Coronary artery (tissue), 2 donors: ENCODE measurements around the gene FASTK.

Experiments
- DNase-seq: peaks from one replicate; pipeline ENCODE4 v3.0.0-alpha.2; 2017; ENCODE audit warnings: low spot score
- H3K27ac ChIP-seq, 2 donors: fragments of 200-600 bp; sonication (generic); one replicate each; pipeline ENCODE4 v1.5.1; 2016 to 2019
- H3K4me3 ChIP-seq: fragments of 200-600 bp; sonication (generic); 2 replicates; pipeline ENCODE4 v1.5.1; 2016; ENCODE audit warnings: mild to moderate bottlenecking, moderate library complexity
- TF ChIP-seq, protein P1 (sequence below): fragments of 200-600 bp; sonication (generic); IDR thresholded peaks from one replicate; pipeline ENCODE4 v1.5.1; 2019; ENCODE audit warnings: antibody characterized with exemption

Gene FASTK

DNA sequence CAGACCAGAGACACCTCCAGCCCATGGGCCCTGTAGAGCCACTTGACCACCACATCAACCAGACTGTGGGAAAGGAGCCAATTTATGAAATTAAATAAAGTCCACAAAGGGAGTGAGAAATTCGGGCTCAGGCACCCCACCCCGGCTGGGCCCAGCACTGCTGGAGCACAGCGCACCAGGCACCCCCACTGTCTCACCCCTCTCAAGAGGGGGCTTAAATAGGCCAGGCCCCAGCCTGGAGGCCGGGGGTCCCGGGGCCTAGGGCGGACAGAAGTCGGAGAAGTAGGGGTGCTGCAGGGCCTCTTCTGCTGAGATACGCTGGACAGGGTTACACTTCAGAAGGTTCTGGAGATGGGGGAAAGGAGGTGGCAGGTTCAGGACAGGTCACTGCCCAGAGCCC, 26.9 kb downstream of the FASTK start:
- TF ChIP-seq, protein P1, sequence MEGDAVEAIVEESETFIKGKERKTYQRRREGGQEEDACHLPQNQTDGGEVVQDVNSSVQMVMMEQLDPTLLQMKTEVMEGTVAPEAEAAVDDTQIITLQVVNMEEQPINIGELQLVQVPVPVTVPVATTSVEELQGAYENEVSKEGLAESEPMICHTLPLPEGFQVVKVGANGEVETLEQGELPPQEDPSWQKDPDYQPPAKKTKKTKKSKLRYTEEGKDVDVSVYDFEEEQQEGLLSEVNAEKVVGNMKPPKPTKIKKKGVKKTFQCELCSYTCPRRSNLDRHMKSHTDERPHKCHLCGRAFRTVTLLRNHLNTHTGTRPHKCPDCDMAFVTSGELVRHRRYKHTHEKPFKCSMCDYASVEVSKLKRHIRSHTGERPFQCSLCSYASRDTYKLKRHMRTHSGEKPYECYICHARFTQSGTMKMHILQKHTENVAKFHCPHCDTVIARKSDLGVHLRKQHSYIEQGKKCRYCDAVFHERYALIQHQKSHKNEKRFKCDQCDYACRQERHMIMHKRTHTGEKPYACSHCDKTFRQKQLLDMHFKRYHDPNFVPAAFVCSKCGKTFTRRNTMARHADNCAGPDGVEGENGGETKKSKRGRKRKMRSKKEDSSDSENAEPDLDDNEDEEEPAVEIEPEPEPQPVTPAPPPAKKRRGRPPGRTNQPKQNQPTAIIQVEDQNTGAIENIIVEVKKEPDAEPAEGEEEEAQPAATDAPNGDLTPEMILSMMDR = no peak
- DNase-seq = no peak
- no peak overlapping the region for H3K27ac ChIP-seq
- H3K4me3 ChIP-seq = no peak overlapping the region

DNA sequence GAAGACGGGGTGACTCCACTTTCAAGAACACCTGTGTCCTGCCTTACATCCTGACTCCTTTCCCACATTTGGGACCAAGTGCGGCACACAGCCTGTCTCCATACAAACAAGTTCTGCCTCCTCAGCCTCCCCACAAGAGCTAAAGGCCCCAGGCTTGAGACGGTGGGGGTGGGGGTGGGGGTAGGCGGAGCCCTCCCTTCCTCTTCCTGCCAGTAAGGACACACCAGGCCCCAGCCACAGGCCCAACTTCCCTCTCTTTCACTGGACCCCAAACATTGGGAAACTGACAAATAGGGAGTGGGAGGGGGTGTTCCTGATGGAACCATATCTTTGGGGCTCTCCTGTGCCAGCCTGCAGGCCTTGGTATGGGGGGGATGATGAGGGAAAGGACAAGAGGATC, 27.5 kb downstream of the FASTK start:
- Histone ChIP-seq H3K4me3 (no peak overlapping the region), H3K27ac (no peak overlapping the region)
- DNase-seq = no peak
- TF ChIP-seq, protein P1 = no peak

DNA sequence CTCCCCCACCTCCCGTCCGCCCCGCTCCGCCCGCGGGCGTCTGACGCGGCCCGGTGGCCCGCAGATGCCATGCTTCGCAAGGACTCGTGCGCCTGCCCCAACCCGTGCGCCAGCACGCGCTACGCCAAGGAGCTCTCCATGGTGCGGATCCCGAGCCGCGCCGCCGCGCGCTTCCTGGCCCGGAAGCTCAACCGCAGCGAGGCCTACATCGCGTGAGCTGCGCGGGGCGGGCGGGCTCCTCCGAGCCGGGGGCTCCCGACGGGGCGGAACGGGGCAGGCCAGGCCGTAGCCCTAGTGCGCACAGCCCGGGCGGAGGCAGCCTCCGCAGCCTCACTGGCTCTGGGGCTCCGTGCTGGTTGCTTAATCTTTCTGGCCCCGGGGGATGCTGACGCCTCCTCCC, 29.5 kb downstream of the FASTK start:
- Histone ChIP-seq H3K4me3 (peak overlapping the region; percentile 48), H3K27ac (no peak overlapping the region)
- no peak for DNase-seq
- TF ChIP-seq, protein P1 = no peak

DNA sequence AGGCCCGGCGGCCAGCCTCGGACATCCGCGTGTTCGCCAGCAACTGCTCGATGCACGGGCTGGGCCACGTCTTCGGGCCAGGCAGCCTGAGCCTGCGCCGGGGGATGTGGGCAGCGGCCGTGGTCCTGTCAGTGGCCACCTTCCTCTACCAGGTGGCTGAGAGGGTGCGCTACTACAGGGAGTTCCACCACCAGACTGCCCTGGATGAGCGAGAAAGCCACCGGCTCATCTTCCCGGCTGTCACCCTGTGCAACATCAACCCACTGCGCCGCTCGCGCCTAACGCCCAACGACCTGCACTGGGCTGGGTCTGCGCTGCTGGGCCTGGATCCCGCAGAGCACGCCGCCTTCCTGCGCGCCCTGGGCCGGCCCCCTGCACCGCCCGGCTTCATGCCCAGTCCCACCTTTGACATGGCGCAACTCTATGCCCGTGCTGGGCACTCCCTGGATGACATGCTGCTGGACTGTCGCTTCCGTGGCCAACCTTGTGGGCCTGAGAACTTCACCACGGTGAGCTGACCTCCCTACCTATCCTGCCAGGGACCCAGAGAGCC, 31.6 kb downstream of the FASTK start:
- H3K4me3 ChIP-seq = no peak overlapping the region
- DNase-seq = no peak
- no peak overlapping the region for H3K27ac ChIP-seq
- TF ChIP-seq, protein P1 = no peak

DNA sequence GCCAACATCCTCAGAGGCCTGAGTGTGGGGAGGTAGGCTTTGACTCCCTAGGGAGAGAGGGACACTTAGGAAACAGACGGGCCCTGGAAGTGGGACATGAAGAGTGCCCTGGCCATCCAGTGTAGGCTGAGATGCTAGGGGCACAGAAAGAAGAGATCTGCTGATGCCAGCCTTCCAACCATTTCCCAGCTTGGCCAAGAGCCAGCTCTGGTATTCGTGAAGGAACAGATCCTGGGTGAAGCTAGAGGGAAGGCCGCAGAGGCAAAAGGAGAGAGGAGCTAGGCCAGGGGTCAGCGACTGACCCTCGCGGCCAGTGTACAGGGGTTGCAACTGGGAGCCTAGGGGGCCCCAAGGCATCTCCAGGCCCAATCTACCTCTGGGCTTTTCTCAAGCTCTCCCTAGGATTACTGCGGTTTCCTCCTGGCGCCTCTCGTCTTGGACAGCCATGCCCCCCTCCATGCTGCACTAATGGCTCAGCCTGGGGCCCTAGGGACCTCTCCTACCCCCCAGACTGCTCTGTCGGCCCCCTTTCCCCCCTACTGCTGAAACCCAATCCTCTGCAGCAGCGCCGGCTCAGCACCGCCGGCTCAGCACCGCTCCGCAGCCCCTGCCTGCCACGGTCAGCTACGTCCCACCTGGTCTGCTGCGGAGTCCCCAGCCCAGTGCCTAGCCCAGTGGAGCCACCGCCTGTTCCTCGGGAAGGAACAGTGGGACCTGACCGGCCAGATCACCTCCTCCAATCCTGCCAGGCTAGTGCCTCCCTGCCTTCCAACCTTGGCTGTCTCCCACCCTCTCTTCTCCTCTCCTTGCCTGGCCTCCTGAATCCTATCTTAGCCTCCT, 32.4 kb downstream of the FASTK start, which contains the start of gene ASIC3:
ASIC3 (plus strand) TSS at position 556 of the 840 bp plus-strand sequence. CDS start 355 bp downstream, outside the sequence.
- Histone ChIP-seq H3K4me3 (no peak within 1 kb of the TSS), H3K27ac (no peak within 1 kb of the TSS)
- DNase-seq = no peak
- TF ChIP-seq, protein P1 = no peak

DNA sequence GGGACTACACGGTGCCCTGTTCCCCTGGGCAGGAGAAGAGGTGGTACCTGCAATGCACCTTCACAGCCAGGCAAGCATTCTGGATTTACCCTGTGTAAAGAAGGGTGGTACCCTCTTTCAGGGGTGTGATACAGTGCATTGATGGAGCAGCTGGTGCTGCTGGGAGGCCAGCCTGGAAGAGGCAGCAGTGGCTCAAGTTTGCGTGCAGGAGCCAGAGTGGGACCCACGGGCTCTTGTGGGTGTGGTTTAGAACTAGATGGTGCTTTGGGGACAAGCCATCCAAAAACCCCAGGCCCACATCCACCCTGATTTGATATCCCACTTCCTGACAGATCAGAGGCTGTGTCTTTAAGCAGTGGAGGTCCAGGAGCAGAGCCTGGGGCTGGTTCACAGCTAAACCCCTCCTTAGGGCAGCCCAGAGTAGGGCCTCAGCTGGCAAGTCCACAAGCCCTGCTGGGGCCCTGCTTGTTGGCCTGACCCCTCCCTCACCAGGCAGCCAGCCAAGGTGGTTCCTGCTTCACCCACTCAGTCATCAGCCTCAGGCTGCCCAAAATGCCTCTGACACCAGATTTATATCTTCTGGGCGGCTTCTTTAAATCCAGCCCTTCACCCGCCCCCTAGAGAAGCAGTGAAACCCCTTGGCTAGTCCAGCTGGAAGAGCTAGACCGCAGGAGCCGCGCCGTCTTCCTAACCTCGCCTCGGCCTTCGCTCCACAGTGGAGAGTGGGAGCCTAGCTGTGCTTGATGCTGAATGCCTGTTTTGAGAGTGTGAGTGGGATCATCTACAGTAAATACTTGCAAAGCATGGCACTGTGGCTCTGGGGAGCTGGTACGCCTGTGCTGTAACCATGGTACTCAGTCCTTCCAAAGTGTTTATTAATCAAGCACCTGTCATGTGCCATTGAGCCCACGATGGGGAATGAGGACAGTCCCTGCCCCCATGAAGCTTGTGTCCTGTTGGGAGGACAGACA, 33.7 kb downstream of the FASTK start:
- TF ChIP-seq, protein P1 = no peak
- Histone ChIP-seq H3K4me3 (no peak overlapping the region), H3K27ac (peak overlapping the region in 1 of 2 donors; percentile 11)
- no peak for DNase-seq
